DOHH2 (cell line): Measurements from ENCODE around the gene TNRC6C.

Experiments
- H3F3A ChIP-seq: fragments of 200-600 bp; sonication (generic), shearing (Covaris generic); 2 replicates; pipeline ENCODE4 v1.6.0; 2016; ENCODE audit warnings: antibody characterized with exemption, mild to moderate bottlenecking; ENCODE audit not compliant: control insufficient read depth, insufficient read depth
- H3K27ac ChIP-seq: fragments of 200-600 bp; sonication (generic); 2 replicates; pipeline ENCODE4 v1.5.1; 2014; ENCODE audit warnings: low read depth, mild to moderate bottlenecking, low read length, moderate library complexity
- H3K27me3 ChIP-seq: fragments of 200-600 bp; sonication (generic); 2 replicates; pipeline ENCODE4 v1.6.1; 2014; ENCODE audit warnings: mild to moderate bottlenecking, low read length, mixed read lengths; ENCODE audit not compliant: control insufficient read depth
- H3K36me3 ChIP-seq: fragments of 200-600 bp; sonication (generic); 2 replicates; pipeline ENCODE4 v1.6.1; 2014; ENCODE audit warnings: mild to moderate bottlenecking, low read length, moderate library complexity, mixed read lengths; ENCODE audit not compliant: control insufficient read depth
- H3K4me1 ChIP-seq: fragments of 200-600 bp; sonication (generic); 2 replicates; pipeline ENCODE4 v1.6.1; 2014; ENCODE audit warnings: mild to moderate bottlenecking, low read length, mixed read lengths; ENCODE audit not compliant: control insufficient read depth
- H3K4me2 ChIP-seq: fragments of 200-600 bp; sonication (generic); 2 replicates; pipeline ENCODE4 v1.6.0; 2014; ENCODE audit warnings: mild to moderate bottlenecking, low read length, moderate library complexity
- H3K4me3 ChIP-seq: fragments of 200-600 bp; sonication (generic); 2 replicates; pipeline ENCODE4 v1.5.1; 2014; ENCODE audit warnings: mild to moderate bottlenecking, low read length, mixed read lengths
- H3K79me2 ChIP-seq: fragments of 200-600 bp; sonication (generic); 2 replicates; pipeline ENCODE4 v1.6.1; 2014; ENCODE audit warnings: mild to moderate bottlenecking, low read length, mixed read lengths; ENCODE audit not compliant: control insufficient read depth
- H3K9me2 ChIP-seq: fragments of 200-600 bp; sonication (generic); replicated peaks from 2 replicates; pipeline ENCODE4 v1.6.1; 2014; ENCODE audit warnings: mild to moderate bottlenecking, low read length, mixed read lengths; ENCODE audit not compliant: control insufficient read depth
- H3K9me3 ChIP-seq: fragments of 200-600 bp; sonication (generic); 2 replicates; pipeline ENCODE4 v1.6.1; 2014; ENCODE audit warnings: antibody characterized with exemption, low read length, mixed read lengths; ENCODE audit not compliant: control insufficient read depth, insufficient read depth
- H4K20me1 ChIP-seq: fragments of 200-600 bp; sonication (generic); 2 replicates; pipeline ENCODE4 v1.6.0; 2014; ENCODE audit warnings: low read depth, mild to moderate bottlenecking, antibody characterized with exemption, low read length, moderate library complexity; ENCODE audit not compliant: control insufficient read depth, insufficient read depth
- CTCF ChIP-seq: fragments of 200-600 bp; sonication (generic); IDR thresholded peaks from one replicate; pipeline ENCODE4 v1.5.1; 2014; ENCODE audit warnings: antibody characterized with exemption, mild to moderate bottlenecking, low read depth, low read length; ENCODE audit not compliant: poor library complexity, severe bottlenecking
- EZH2phosphoT487 ChIP-seq: fragments of 200-600 bp; sonication (generic); IDR thresholded peaks from 2 replicates; pipeline ENCODE4 v1.6.1; 2017; ENCODE audit warnings: borderline replicate concordance, mild to moderate bottlenecking, antibody characterized with exemption, low read length, moderate library complexity, mixed read lengths

TNRC6C gene

GRCh38 chr17:78049609-78050008 is 91.1 kb downstream of the TNRC6C start:
- H3K27me3 ChIP-seq = no peaks in the 10 kb centered on the region
- H3K79me2 ChIP-seq = no peaks in the 10 kb centered on the region
- TF ChIP-seq CTCF (no peak), EZH2phosphoT487 (no peak)
- H3K27ac ChIP-seq = no peak overlapping the region
- no peaks in the 10 kb centered on the region for H3F3A ChIP-seq
- no peak overlapping the region for H3K4me2 ChIP-seq
- no peaks in the 10 kb centered on the region for H3K4me1 ChIP-seq
- H3K4me3 ChIP-seq = no peak overlapping the region
- no peaks in the 10 kb centered on the region for H3K9me2 ChIP-seq
- H3K9me3 ChIP-seq = no peaks in the 10 kb centered on the region
- H4K20me1 ChIP-seq = no peaks in the 10 kb centered on the region
- peaks cover 17% of the 10 kb centered on the region for H3K36me3 ChIP-seq

GRCh38 chr17:78051186-78051972 is 92.9 kb downstream of the TNRC6C start:
- peaks cover 17% of the 10 kb centered on the region for H3K36me3 ChIP-seq
- TF ChIP-seq EZH2phosphoT487 (no peak), CTCF (no peak)
- no peak overlapping the region for H3K4me3 ChIP-seq
- H3K27me3 ChIP-seq = no peaks in the 10 kb centered on the region
- no peaks in the 10 kb centered on the region for H3K4me1 ChIP-seq
- no peaks in the 10 kb centered on the region for H3K9me3 ChIP-seq
- no peaks in the 10 kb centered on the region for H3K9me2 ChIP-seq
- H4K20me1 ChIP-seq = no peaks in the 10 kb centered on the region
- no peaks in the 10 kb centered on the region for H3K79me2 ChIP-seq
- no peak overlapping the region for H3K4me2 ChIP-seq
- no peaks in the 10 kb centered on the region for H3F3A ChIP-seq
- H3K27ac ChIP-seq = no peak overlapping the region

GRCh38 chr17:78053777-78054468 is 95.4 kb downstream of the TNRC6C start:
- Histone ChIP-seq H3K9me2 (no peaks in the 10 kb centered on the region), H3K4me2 (no peak overlapping the region), H3K27me3 (no peaks in the 10 kb centered on the region), H3F3A (no peaks in the 10 kb centered on the region), H3K27ac (no peak overlapping the region), H3K9me3 (no peaks in the 10 kb centered on the region), H3K79me2 (no peaks in the 10 kb centered on the region), H4K20me1 (no peaks in the 10 kb centered on the region), H3K4me1 (no peaks in the 10 kb centered on the region), H3K4me3 (no peak overlapping the region), H3K36me3 (peaks cover 13% of the 10 kb centered on the region)
- TF ChIP-seq CTCF (no peak), EZH2phosphoT487 (no peak)
